Cardiac septum (tissue), 1 donor: ENCODE data around the gene SEPHS1. TPM values are rescaled to one million over a fixed set of nuclear protein-coding genes. Genes with fewer than 3 reads are reported as not detected.
"Not testable (repeated sequence)": the region's sequence is repeated elsewhere in the genome, so short reads cannot be mapped to it uniquely, and the experiment has no call there.

Source experiments
- DNase-seq: peaks from one replicate; pipeline ENCODE4 v3.0.0-alpha.2; 2020; ENCODE audit warnings: low spot score
- intact Hi-C: fragments of 100-400 bp; cut with DNase I; formaldehyde crosslinking; loops from one replicate; pipeline ENCODE4 v1.14.0; 2022
- long read RNA-seq: library from polyadenylated mRNA; unstranded; transcript quantifications from one replicate; pipeline ENCODE4 v2.0.0, GENCODE V29; 2021
- total RNA-seq: library from RNA; stranded (reverse); fragmentation: NEBNext Ultra II Directional; extraction: Animal tissue kit (Norgen Biotek cat#: 25700); gene quantifications from one replicate; pipeline ENCODE4 v1.2.1, GENCODE V29; 2021
- donor health status: DM: no; HTN: no; CAD: no.

Gene SEPHS1
- 30.4 TPM for total RNA-seq
- long read RNA-seq, transcript SEPHS1-201 (9 exons, 3,273 nt), result major isoform, 18 of 79 reads
- long read RNA-seq, partial matches to known transcripts, result 5 of 79 reads
- long read RNA-seq, other reads (novel, unspliced or antisense), result 53 of 79 reads

DNA sequence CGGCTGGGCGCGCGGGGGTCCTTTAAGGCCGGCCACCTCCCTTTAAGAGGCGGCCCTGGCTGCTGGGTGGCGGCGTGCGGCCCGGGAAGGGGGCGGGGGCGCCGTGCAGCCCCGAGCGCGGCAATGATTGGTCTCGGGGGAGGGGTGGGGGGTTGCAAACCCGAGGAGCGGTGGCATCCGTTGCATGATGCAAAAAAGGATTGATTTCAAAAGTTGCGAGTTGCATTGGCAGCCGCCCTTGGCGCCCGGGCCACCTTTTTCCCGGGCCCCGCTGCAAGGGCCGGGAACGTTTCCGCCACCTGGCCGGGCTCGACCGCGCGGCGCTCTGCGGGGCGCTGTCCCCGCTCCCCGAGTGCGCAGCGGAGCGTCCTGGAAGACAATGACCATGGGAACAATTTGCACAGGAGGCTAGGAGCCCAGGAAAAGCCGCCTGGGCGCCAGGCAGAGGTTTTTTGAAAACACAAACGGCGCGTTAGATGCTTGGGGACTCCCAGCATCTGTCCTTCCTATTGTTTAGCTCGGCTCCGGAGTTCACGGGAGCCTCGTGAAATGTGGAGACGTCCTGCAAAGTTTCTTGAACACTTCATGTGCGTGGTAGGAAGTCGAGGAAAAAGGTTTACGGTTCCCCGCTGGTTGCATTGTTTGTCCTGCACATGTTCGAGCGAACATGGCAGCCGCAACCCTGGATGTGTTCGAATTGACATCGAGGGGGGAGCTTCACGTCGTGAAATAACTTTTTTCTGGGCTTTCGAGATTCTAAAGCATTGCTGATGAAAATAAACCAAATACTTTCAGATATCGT is at the start of gene SEPHS1:
SEPHS1 (minus strand) TSS at position 78 of the 802 bp plus-strand sequence. CDS start 3,343 bp downstream, outside the sequence.
- peak; percentile 87 for DNase-seq
- intact Hi-C loops, result loop anchor here (10.0 kb wide), 1 partner anchor 176 kb away; the partner anchor contains the start of gene BEND7

DNA sequence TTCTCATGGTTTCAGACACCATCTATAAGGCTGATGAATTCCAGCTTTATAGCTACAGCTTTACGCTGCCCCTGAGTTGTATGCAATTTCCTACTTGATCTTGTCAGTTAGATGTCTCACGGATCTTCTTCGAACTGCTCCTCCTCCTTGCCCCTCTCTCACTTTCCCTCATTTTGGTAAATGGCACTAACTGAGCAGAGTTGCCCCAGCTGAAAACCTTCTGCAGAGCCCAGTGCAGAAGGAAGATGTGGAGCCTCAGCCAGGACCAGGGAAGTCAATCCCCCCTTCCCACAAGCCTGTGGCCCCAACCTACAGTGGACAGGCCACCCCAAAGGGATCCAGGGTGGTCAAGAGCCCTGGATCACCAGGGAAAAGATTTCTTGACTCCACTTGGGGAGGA is 49.0 kb upstream of the SEPHS1 start:
- no peak for DNase-seq
- intact Hi-C loops, result no loop called here

- intact Hi-C loops, result no loop called here
- DNase-seq, result no peak
These were observed 48.3 kb upstream of the SEPHS1 start for GRCh38 chr10:13396369-13396768.

GRCh38 chr10:13395540-13395939 is 47.4 kb upstream of the SEPHS1 start:
- no peak for DNase-seq
- intact Hi-C loops, result no loop called here

GRCh38 chr10:13393640-13394039 is 45.5 kb upstream of the SEPHS1 start:
- DNase-seq, result no peak
- intact Hi-C loops, result no loop called here

GRCh38 chr10:13392701-13393100 is 44.6 kb upstream of the SEPHS1 start:
- intact Hi-C loops, result no loop called here
- no peak for DNase-seq

DNA sequence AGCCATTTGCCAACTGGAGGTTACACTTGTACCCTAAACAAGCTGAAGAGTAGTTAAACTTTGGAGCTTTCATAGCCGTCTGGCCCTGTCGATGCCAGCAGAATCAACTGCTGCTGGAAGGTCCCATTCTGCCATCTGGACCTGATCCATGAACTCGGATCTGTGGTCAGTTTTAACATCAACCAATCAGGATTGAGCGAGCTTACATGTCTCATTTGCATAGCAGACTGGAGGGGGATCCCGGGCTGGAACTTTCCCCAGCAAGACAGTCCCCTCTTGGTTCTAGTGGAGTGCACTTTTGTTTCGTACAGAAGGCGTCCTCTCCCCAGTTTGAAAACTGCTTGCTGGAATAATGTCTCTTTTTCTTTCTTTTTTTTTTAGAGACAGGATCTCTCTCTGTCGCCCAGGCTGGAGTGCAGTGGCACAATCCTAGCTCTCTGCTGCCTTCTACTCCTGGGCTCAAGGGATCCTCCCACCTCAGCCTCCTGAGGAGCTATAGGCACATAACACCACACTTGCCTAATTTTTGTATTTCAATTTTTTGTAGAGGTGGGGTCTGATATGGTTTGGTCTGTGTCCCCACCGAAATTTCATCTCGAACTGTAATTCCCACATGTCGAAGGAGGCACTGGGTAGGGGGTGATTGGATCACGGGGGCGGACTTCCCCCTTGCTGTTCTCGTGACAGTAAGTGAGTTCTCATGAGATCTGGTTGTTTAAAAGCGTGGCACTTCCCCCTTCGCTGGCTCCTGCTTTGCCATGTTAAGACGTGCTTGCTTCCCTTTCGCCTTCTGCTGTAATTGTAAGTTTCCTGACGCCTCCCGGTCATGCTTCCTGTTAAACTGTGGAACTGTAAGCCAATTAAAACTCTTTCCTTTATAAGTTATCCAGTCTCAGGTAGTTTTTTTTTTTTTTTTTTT is 42.8 kb upstream of the SEPHS1 start:
- intact Hi-C loops, result no loop called here
- DNase-seq, result no peak

GRCh38 chr10:13388478-13389230 is 40.6 kb upstream of the SEPHS1 start:
- DNase-seq, result no peak
- intact Hi-C loops, result no loop called here

GRCh38 chr10:13386021-13386420 is 37.9 kb upstream of the SEPHS1 start:
- intact Hi-C loops, result no loop called here
- DNase-seq, result no peak

GRCh38 chr10:13383399-13383761 is 35.3 kb upstream of the SEPHS1 start:
- DNase-seq, result no peak
- intact Hi-C loops, result no loop called here

DNA sequence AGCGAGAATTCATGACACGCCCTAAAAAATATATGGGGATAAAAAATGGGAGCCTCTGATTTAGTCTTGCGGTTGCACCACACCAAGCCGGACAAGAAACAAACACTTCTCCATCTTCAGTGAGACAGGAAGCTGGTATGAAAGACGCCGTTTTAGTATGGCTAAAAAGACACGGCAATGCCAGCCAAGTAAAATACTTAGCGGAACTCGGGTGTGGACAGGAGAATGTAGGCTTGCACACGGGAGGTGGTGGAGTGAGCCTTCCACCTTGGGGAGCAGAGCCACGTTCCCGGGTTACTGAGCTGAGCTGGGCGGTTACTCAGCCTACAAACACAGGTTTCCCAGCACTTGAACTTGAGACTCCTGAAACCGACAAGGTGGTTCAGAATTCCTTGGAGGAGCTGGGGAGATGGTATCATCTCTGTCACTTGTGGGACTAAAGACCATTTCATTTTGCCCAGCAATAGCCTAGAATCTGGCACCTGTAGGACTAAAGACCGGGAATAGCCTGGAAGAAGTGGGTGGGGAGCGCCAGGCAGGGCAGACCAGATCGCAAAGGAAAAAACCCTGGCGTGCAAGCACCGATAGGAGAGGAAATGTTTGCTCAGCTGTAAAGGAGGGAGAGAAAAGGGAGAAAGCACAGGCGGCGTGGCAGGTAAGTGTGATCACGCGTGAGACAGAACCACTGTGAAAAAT is 34.8 kb upstream of the SEPHS1 start:
- DNase-seq, result no peak
- intact Hi-C loops, result no loop called here

DNA sequence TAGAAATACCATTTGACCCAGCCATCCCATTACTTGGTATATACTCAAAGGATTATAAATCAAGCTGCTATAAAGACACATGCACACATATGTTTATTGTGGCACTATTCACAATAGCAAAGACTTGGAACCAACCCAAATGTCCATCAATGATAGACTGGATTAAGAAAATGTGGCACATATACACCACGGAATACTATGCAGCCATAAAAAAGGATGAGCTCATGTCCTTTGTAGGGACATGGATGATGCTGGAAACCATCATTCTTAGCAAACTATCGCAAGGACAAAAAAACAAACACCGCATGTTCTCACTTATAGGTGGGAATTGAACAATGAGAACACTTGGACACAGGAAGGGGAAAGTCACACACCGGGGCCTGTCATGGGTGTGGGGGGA is 31.0 kb upstream of the SEPHS1 start:
- DNase-seq, intact Hi-C loops: not testable (repeated sequence)

DNA sequence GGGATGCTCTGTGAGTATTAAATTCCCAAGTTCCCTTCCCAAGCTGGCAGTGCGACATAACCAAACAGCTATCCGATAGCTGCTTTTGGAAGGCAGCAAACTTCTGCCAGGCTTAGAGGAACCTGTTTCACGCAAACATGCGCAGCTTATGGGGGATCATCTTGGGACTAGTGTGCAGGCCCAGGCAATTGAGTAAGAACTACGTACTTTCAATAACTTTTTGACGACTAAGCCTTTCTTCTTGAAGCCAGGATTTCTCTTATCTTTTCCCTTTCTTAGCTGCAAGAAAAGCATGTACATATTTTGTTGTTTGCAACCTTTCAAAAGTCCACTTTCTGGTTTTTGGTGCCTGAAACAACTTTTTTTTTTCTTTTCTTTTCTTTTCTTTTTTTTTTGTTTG is 28.7 kb upstream of the SEPHS1 start:
- intact Hi-C loops, result no loop called here

DNA sequence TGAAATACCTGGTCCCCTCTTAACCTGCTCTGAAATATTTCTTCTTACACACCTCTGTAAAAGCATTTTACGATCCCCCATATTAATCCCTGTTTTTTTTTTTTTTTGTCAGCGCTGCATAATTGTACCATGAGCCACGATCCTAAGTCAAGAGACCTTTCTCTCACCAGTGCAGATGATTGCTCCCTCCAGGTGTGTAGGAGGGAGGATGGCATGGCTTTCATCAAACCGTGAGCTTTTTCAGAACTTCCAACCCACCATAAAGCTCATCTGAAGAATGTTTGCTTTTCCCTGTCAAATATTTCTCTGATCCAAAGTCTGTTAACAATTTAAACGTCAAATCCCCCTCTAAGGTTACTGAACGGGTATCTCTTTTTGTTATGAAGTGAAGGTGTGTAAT is 28.2 kb upstream of the SEPHS1 start:
- DNase-seq, result no peak
- intact Hi-C loops, result no loop called here

More for the DNA sequence above, 28.7 kb upstream of the SEPHS1 start:
- no peak for DNase-seq

- DNase-seq, result no peak
- intact Hi-C loops, result no loop called here
These were observed 27.7 kb upstream of the SEPHS1 start for GRCh38 chr10:13375791-13376190.

DNA sequence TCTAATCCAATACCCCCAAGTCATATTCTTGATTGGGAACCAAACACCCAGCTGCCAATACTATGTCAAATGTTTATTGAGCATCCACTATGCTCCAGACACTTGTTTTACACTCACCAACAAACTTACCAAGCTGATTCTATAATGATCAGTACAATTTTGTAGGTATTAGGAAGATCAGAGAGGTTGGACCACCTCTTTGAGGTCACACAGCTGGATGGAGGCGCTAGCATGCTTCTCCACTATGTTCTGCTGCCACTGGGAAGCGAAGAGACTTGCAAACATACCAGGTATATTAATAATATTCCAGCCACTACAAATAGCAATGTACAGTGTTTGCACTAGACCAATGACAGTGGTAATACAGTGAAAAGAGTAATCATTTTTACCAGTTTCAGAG is 25.6 kb upstream of the SEPHS1 start:
- intact Hi-C loops, result loop anchor here (2.0 to 5.0 kb wide), 2 partner anchors 67 to 159 kb away; no protein-coding TSS in a partner anchor
- DNase-seq, result no peak

DNA sequence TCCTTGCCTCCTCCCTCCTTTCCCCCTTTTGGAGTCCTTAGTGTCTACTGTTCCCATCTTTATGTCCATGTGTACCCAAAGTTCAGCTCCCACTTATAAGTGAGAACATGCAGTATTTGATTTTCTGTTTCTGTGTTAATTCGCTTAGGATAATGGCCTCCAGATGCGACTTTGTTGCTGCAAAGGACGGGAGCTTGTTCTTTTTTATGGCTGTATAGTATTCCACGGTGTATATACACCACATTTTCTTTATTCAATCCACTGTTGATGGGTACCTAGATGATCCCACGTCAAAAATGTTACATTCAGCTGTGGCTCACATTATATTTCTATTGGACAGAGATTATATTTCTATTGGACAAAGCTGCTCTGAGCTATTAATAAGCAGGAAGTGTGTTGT is 24.4 kb upstream of the SEPHS1 start:
- intact Hi-C loops, result loop anchor here (2.0 to 5.0 kb wide), 2 partner anchors 68 to 160 kb away; no protein-coding TSS in a partner anchor
- no peak for DNase-seq

- no peak for DNase-seq
- intact Hi-C loops, result loop anchor here (2.0 to 5.0 kb wide), 2 partner anchors 69 to 160 kb away; no protein-coding TSS in a partner anchor
These were observed 23.9 kb upstream of the SEPHS1 start for GRCh38 chr10:13371897-13372470.
